Measurements from ENCODE around the gene PRAC1.

DNA sequence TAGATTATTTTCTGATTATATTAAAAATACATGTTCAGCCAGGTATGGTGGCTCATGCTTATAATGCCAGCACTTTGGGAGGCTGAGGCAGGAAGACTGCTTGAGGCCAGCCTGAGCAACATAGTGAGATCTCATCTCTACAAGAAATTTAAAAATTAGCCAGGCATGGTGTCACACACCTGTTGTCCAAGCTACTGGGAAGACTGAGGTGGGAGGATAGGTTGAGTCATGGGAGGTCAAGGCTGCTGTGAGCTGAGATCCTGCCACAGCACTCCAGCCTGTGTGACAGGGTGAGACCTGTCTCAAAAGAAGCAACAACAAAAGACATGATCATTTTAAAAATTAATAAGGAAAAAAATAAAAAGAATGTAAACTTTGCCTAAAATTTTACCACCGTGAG lies 40.7 kb downstream of the PRAC1 start:
- TF ChIP-seq POLR2A (IDR thresholded peaks at IDR 0.05) (no peak), POLR2AphosphoS5 (IDR thresholded peaks at IDR 0.05) (no peak)
- TF ChIP-seq, protein P1, sequence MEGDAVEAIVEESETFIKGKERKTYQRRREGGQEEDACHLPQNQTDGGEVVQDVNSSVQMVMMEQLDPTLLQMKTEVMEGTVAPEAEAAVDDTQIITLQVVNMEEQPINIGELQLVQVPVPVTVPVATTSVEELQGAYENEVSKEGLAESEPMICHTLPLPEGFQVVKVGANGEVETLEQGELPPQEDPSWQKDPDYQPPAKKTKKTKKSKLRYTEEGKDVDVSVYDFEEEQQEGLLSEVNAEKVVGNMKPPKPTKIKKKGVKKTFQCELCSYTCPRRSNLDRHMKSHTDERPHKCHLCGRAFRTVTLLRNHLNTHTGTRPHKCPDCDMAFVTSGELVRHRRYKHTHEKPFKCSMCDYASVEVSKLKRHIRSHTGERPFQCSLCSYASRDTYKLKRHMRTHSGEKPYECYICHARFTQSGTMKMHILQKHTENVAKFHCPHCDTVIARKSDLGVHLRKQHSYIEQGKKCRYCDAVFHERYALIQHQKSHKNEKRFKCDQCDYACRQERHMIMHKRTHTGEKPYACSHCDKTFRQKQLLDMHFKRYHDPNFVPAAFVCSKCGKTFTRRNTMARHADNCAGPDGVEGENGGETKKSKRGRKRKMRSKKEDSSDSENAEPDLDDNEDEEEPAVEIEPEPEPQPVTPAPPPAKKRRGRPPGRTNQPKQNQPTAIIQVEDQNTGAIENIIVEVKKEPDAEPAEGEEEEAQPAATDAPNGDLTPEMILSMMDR (IDR thresholded peaks at IDR 0.05) = no peak
